RWPE1 (cell line): ENCODE data around the gene FNDC3B.

ENCODE experiments used
- CTCF ChIA-PET: fragments of 350-600 bp; sonication (Branson Sonifier 250); formaldehyde crosslinking; extraction: SDS; loops from one replicate; lab custom pipeline; 2021; lab: Yijun Ruan, JAX
- POLR2A ChIA-PET: fragments of 400-600 bp; formaldehyde crosslinking; extraction: SDS; loops from one replicate; lab custom pipeline; 2020; ENCODE audit warnings: antibody characterized with exemption; ENCODE audit not compliant: low non-redundant PET; lab: Yijun Ruan, JAX
- DNase-seq: peaks from one replicate; pipeline ENCODE4 v3.0.0; 2012; ENCODE audit warnings: low spot score
- H3K27ac ChIP-seq: fragments of 450-650 bp; 2 replicates; pipeline ENCODE4 v1.5.1; 2017
- CTCF ChIP-seq: fragments of 450-650 bp; conservative IDR thresholded peaks from 2 replicates; pipeline ENCODE4 v1.5.1; 2017; ENCODE audit warnings: low read depth, mild to moderate bottlenecking

Gene FNDC3B

GRCh38 chr3:172259726-172260248 is 220.4 kb downstream of the FNDC3B start:
- POLR2A ChIA-PET: no interaction called here
- no peak for TF ChIP-seq CTCF
- no peak for DNase-seq
- H3K27ac ChIP-seq: no peak overlapping the region
- CTCF ChIA-PET: no interaction called here

- no peak for DNase-seq
- CTCF ChIA-PET: interaction anchor here (0.5 kb wide), 1 partner anchor 178 kb away, joined by 3 read pairs; no protein-coding TSS in a partner anchor
- POLR2A ChIA-PET: no interaction called here
- TF ChIP-seq CTCF: no peak
- no peak overlapping the region for H3K27ac ChIP-seq
Measured at GRCh38 chr3:172260381-172260780, 221.0 kb downstream of the FNDC3B start.

- no peak for TF ChIP-seq CTCF
- ChIA-PET CTCF (interaction anchor here (0.5 kb wide), 1 partner anchor 179 kb away, joined by 3 read pairs; no protein-coding TSS in a partner anchor), POLR2A (no interaction called here)
- DNase-seq: no peak
- H3K27ac ChIP-seq: no peak overlapping the region
Measured at GRCh38 chr3:172261054-172261453, 221.7 kb downstream of the FNDC3B start.

- no peak for DNase-seq
- POLR2A ChIA-PET: no interaction called here
- TF ChIP-seq CTCF: no peak
- CTCF ChIA-PET: interaction anchor here (0.5 to 0.6 kb wide), 2 partner anchors 18 to 161 kb away, joined by 3 to 6 read pairs; no protein-coding TSS in a partner anchor
- H3K27ac ChIP-seq: no peak overlapping the region
Measured at GRCh38 chr3:172262991-172263608, 223.7 kb downstream of the FNDC3B start.

GRCh38 chr3:172263781-172264486 is 224.6 kb downstream of the FNDC3B start:
- TF ChIP-seq CTCF: no peak

GRCh38 chr3:172266103-172266502 is 226.7 kb downstream of the FNDC3B start:
- no peak overlapping the region for H3K27ac ChIP-seq
- ChIA-PET CTCF (interaction anchor here (0.7 kb wide), 1 partner anchor 311 kb away, joined by 3 read pairs; no protein-coding TSS in a partner anchor), POLR2A (no interaction called here)
- no peak for DNase-seq
- no peak for TF ChIP-seq CTCF

More at GRCh38 chr3:172263781-172264486, 224.6 kb downstream of the FNDC3B start:
- no peak overlapping the region for H3K27ac ChIP-seq
- no peak for DNase-seq
- ChIA-PET CTCF (no interaction called here), POLR2A (no interaction called here)
